ENCODE measurements around the gene EXOC8. TPM values are rescaled to one million over a fixed set of nuclear protein-coding genes. Genes with fewer than 3 reads are reported as not detected.
"Not testable (repeated sequence)": the region's sequence is repeated elsewhere in the genome, so short reads cannot be mapped to it uniquely, and the experiment has no call there.

EXOC8 gene
- total RNA-seq, 2 experiments from 2014 or later, result 20.6 to 21.9 TPM

- Mint-ChIP-seq H3K9me3 (no peaks in the 10 kb centered on the region), H3K4me3 (no peak overlapping the region), H3K4me1 (peaks cover 2% of the 10 kb centered on the region), H3K27me3 (no peaks in the 10 kb centered on the region), H3K36me3 (ENCODE audit: low read depth) (peaks cover 22% of the 10 kb centered on the region), H3K27ac (no peak overlapping the region)
- ChIA-PET CTCF (interaction anchor here (1.2 to 1.5 kb wide), 3 partner anchors 8 to 224 kb away, joined by 3 to 4 read pairs (median 3); no protein-coding TSS in a partner anchor), POLR2A (no interaction called here)
- no peak for DNase-seq
Observed at GRCh38 chr1:231364192-231364591, 26.5 kb upstream of the EXOC8 start.

DNA sequence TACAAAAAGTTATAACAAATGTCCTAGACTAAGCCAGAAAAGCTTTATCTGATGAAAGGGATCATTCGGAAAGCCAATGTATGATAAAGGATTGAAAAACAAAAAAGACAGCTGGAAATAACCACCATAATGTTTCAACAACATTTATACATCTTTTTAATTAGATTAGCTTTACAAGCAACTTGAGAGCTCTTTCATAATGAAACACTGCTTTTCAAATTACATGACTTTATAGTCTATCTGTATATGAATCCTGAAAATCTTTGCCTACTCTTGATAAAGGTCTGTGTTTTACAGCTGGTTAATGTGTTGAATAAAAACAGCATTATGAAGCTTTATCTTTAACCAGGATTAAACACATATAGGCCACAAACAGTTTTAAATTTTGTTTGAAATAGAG lies 26.0 kb upstream of the EXOC8 start:
- Mint-ChIP-seq H3K4me3 (no peak overlapping the region), H3K4me1 (peaks cover 2% of the 10 kb centered on the region), H3K9me3 (no peaks in the 10 kb centered on the region), H3K36me3 (ENCODE audit: low read depth) (peaks cover 18% of the 10 kb centered on the region), H3K27ac (no peak overlapping the region), H3K27me3 (no peaks in the 10 kb centered on the region)
- POLR2A ChIA-PET, result no interaction called here
- no peak for DNase-seq
- CTCF ChIA-PET, result interaction anchor here (1.0 to 1.5 kb wide), 4 partner anchors 9 to 225 kb away, joined by 3 to 4 read pairs (median 4); no protein-coding TSS in a partner anchor

DNA sequence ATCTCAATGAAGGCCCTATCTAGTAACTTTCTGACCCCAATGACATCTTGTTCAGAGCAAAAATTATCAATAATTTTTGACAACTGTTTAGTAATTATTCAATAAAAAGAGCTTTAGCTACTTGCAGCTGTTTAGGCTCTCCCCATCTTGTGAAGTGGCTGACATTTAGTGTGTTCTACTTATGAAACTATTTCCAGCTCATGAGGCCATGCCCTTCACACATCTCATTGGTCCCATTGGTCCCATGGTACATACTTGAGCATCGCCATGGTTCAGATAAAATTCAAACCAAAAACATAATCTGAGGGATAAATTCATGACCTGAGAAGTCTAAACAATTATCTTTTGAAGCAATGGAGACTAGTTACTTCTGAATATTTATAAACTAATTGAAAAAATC lies 24.7 kb upstream of the EXOC8 start:
- no peak for DNase-seq
- Mint-ChIP-seq H3K36me3 (ENCODE audit: low read depth) (peaks cover 16% of the 10 kb centered on the region), H3K9me3 (no peaks in the 10 kb centered on the region), H3K27me3 (no peaks in the 10 kb centered on the region), H3K27ac (no peak overlapping the region), H3K4me1 (peaks cover 11% of the 10 kb centered on the region), H3K4me3 (no peak overlapping the region)
- ChIA-PET CTCF (interaction anchor here (1.1 to 1.3 kb wide), 3 partner anchors 9 to 190 kb away, joined by 3 to 5 read pairs (median 3); no protein-coding TSS in a partner anchor), POLR2A (no interaction called here)

DNA sequence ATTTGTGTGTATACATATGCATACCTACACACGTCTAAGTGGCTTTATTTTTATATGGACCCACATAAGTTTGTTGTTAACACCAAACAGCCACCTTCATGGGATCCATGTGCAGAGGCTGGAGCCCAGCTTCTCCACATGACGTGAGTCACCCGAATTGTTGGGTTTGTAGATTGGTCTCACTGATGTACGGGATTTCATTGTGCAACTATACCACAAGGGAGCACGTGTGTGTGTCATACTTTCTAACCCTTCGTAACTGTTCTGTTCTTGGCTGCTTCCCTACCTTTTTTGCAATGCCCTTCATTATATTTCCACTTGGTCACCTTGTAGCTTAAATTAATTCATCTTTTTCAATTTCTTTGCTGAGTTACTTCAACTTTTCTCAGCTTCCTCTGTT lies 21.5 kb upstream of the EXOC8 start:
- ChIA-PET POLR2A (no interaction called here), CTCF (no interaction called here)
- H3K27me3 Mint-ChIP-seq, result no peaks in the 10 kb centered on the region
- H3K36me3 Mint-ChIP-seq (ENCODE audit: low read depth), result peaks cover 12% of the 10 kb centered on the region
- no peaks in the 10 kb centered on the region for H3K9me3 Mint-ChIP-seq
- H3K4me3 Mint-ChIP-seq, result no peak overlapping the region
- DNase-seq, result no peak
- H3K27ac Mint-ChIP-seq, result no peak overlapping the region
- peaks cover 10% of the 10 kb centered on the region for H3K4me1 Mint-ChIP-seq

GRCh38 chr1:231357831-231358354 lies 20.2 kb upstream of the EXOC8 start:
- DNase-seq, result peak; percentile 56
- peaks cover 15% of the 10 kb centered on the region for H3K36me3 Mint-ChIP-seq (ENCODE audit: low read depth)

GRCh38 chr1:231357187-231357772 lies 19.6 kb upstream of the EXOC8 start:
- peaks cover 20% of the 10 kb centered on the region for H3K36me3 Mint-ChIP-seq (ENCODE audit: low read depth)

More at GRCh38 chr1:231357831-231358354, 20.2 kb upstream of the EXOC8 start:
- no peaks in the 10 kb centered on the region for H3K27me3 Mint-ChIP-seq
- H3K4me1 Mint-ChIP-seq, result peaks cover 10% of the 10 kb centered on the region
- no peak overlapping the region for H3K4me3 Mint-ChIP-seq
- H3K9me3 Mint-ChIP-seq, result no peaks in the 10 kb centered on the region
- ChIA-PET CTCF (interaction anchor here (0.6 to 2.1 kb wide), 7 partner anchors 12 to 264 kb away, joined by 3 to 10 read pairs (median 4); no protein-coding TSS in a partner anchor), POLR2A (no interaction called here)
- H3K27ac Mint-ChIP-seq, result peak overlapping the region; percentile 42

DNA sequence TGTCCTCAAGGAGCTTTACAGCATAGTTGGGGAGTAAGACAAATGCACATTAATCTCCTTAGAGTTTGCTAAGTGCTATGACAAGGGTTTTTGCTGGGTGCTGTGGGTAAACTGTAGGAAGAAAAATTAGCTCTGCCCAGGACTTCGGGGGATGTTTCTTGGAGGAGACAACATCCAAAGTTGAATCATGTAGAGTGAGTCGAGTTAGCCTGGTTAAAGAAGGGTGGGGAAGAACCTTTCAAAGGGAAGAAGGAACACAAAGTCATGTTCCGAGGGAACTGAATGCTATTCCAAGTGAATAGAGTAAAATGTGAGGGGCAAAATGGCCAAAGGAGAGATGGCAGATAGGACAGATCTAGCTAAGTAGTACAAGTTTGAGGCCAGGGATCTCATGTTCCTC lies 17.5 kb upstream of the EXOC8 start:
- Mint-ChIP-seq H3K27ac (no peak overlapping the region), H3K36me3 (ENCODE audit: low read depth) (peaks cover 17% of the 10 kb centered on the region), H3K9me3 (no peaks in the 10 kb centered on the region), H3K27me3 (no peaks in the 10 kb centered on the region), H3K4me1 (peaks cover 10% of the 10 kb centered on the region), H3K4me3 (no peak overlapping the region)
- DNase-seq, result no peak
- ChIA-PET POLR2A (no interaction called here), CTCF (interaction anchor here (0.6 to 1.3 kb wide), 2 partner anchors 49 to 236 kb away, joined by 3 read pairs; no protein-coding TSS in a partner anchor)

More at GRCh38 chr1:231357187-231357772, 19.6 kb upstream of the EXOC8 start:
- Mint-ChIP-seq H3K27me3 (no peaks in the 10 kb centered on the region), H3K4me3 (no peak overlapping the region), H3K4me1 (peaks cover 10% of the 10 kb centered on the region), H3K9me3 (no peaks in the 10 kb centered on the region), H3K27ac (no peak overlapping the region)
- ChIA-PET CTCF (interaction anchor here (0.6 to 2.1 kb wide), 9 partner anchors 12 to 253 kb away, joined by 3 to 10 read pairs (median 3); no protein-coding TSS in a partner anchor), POLR2A (no interaction called here)
- DNase-seq, result no peak

- DNase-seq, result no peak
- no peak overlapping the region for H3K27ac Mint-ChIP-seq
- POLR2A ChIA-PET, result no interaction called here
- CTCF ChIA-PET, result interaction anchor here (0.6 to 1.3 kb wide), 2 partner anchors 49 to 237 kb away, joined by 3 read pairs; no protein-coding TSS in a partner anchor
- no peaks in the 10 kb centered on the region for H3K9me3 Mint-ChIP-seq
- peaks cover 10% of the 10 kb centered on the region for H3K4me1 Mint-ChIP-seq
- H3K27me3 Mint-ChIP-seq, result no peaks in the 10 kb centered on the region
- peaks cover 18% of the 10 kb centered on the region for H3K36me3 Mint-ChIP-seq (ENCODE audit: low read depth)
- H3K4me3 Mint-ChIP-seq, result no peak overlapping the region
Observed at GRCh38 chr1:231354330-231355020, 16.8 kb upstream of the EXOC8 start.

DNA sequence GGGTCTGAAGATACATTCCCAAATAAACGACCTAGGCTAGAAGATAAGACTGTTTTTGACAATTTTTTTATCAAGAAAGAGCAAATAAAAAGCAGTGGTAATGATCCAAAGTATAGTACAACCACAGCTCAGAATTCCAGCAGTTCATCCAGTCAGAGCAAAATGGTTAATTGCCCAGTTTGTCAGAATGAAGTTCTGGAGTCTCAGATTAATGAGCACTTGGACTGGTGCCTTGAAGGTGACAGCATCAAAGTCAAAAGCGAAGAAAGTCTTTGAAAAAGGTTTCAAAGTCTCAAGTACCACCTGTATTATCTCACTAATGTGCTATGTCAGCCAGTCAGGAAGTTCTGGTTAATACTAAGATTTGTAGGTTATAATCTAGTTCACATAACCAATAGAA lies 15.4 kb upstream of the EXOC8 start:
- H3K4me3 Mint-ChIP-seq, result no peak overlapping the region
- peaks cover 24% of the 10 kb centered on the region for H3K36me3 Mint-ChIP-seq (ENCODE audit: low read depth)
- ChIA-PET POLR2A (interaction anchor here (0.7 kb wide), 1 partner anchor 24 kb away, joined by 3 read pairs; no protein-coding TSS in a partner anchor), CTCF (no interaction called here)
- no peak overlapping the region for H3K27ac Mint-ChIP-seq
- no peak for DNase-seq
- H3K27me3 Mint-ChIP-seq, result no peaks in the 10 kb centered on the region
- no peaks in the 10 kb centered on the region for H3K9me3 Mint-ChIP-seq
- H3K4me1 Mint-ChIP-seq, result peaks cover 8% of the 10 kb centered on the region

DNA sequence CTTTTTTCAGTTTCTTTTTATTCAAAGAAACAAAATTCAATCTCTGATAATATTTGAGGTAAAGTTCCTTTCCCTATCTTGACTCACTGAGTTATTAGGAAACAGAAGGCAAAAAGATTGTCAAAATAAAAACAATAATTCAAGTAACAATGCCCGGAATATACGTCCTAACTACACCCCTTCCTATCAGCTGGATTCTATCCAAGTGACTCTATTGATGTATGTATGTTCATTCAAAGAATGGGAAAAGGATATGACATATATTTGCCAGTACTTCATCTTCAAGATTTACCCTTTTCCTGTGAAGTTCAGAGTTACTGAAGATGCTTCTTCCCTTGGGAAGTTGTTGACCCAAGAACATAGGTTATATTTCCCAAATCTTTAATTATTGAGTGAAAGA lies 14.2 kb upstream of the EXOC8 start:
- DNase-seq, result no peak
- Mint-ChIP-seq H3K4me3 (no peak overlapping the region), H3K9me3 (no peaks in the 10 kb centered on the region), H3K4me1 (no peaks in the 10 kb centered on the region), H3K27ac (no peak overlapping the region), H3K27me3 (no peaks in the 10 kb centered on the region), H3K36me3 (ENCODE audit: low read depth) (peaks cover 25% of the 10 kb centered on the region)
- POLR2A ChIA-PET, result no interaction called here
- CTCF ChIA-PET, result interaction anchor here (1.0 to 2.3 kb wide), 2 partner anchors 12 to 15 kb away, joined by 3 to 13 read pairs; partner anchors contain the start of genes EXOC8 and SPRTN

DNA sequence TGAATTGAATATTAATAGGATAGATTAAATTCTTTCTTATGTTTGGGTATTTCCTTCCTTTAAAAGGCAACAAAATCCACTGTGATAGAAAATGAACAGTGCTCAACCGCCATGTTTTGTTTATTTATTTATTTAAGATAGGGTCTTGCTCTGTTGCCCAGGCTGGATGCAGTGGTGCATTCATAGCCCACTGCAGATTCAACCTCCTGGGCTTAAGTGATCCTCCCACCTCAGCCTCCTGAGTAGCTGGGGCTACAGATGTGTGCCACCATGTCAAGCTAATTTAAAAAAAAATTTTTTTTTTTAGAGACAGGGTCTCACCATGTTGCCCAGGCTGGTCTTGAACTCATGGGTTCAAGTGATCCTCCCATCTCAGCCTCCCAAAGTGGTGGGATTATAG lies 11.2 kb upstream of the EXOC8 start:
- DNase-seq, H3K4me3 Mint-ChIP-seq, H3K4me1 Mint-ChIP-seq, H3K27ac Mint-ChIP-seq, H3K27me3 Mint-ChIP-seq, CTCF ChIA-PET, POLR2A ChIA-PET, H3K9me3 Mint-ChIP-seq: not testable (repeated sequence)
- peaks cover 34% of the 10 kb centered on the region for H3K36me3 Mint-ChIP-seq (ENCODE audit: low read depth)

GRCh38 chr1:231348442-231348841 lies 10.8 kb upstream of the EXOC8 start:
- Mint-ChIP-seq H3K4me1 (peaks cover 2% of the 10 kb centered on the region), H3K9me3 (no peaks in the 10 kb centered on the region), H3K36me3 (ENCODE audit: low read depth) (peaks cover 34% of the 10 kb centered on the region), H3K27me3 (no peaks in the 10 kb centered on the region), H3K4me3 (no peak overlapping the region), H3K27ac (no peak overlapping the region)
- ChIA-PET CTCF (no interaction called here), POLR2A (no interaction called here)
- DNase-seq, result no peak

DNA sequence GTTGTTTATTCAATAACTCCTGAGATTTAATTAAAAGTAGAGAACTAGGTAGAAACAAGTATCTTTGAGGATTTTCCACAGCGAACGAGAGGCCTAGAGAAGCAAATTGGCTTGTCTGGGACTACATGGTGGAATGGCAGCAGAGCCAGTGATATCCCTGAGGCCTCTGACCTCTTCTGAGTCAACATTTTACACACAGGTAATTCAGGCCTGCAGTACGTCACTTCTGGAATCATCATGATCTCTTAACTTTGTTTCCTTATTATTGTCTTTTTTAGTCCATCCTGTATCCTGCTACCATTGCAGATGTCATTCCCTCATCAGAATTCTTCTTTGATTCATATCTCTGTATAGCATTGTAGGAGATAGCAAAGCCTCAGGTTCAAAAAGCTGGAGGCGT lies 10.3 kb upstream of the EXOC8 start:
- no peak overlapping the region for H3K4me3 Mint-ChIP-seq
- H3K36me3 Mint-ChIP-seq (ENCODE audit: low read depth), result peaks cover 31% of the 10 kb centered on the region
- peaks cover 2% of the 10 kb centered on the region for H3K4me1 Mint-ChIP-seq
- no peak for DNase-seq
- H3K27ac Mint-ChIP-seq, result no peak overlapping the region
- H3K9me3 Mint-ChIP-seq, result no peaks in the 10 kb centered on the region
- CTCF ChIA-PET, result no interaction called here
- H3K27me3 Mint-ChIP-seq, result no peaks in the 10 kb centered on the region
- POLR2A ChIA-PET, result no interaction called here
